ENCODE results near the gene LSM14A.

Gene LSM14A

GRCh38 chr19:34259367-34260095, 87.2 kb downstream of the LSM14A start:
- peak; percentile 21 for DNase-seq

- no peak for DNase-seq
These were observed 88.5 kb downstream of the LSM14A start for GRCh38 chr19:34260771-34261173.

GRCh38 chr19:34261334-34262109, 89.2 kb downstream of the LSM14A start:
- no peak for DNase-seq

GRCh38 chr19:34263745-34264237, 91.5 kb downstream of the LSM14A start:
- no peak for DNase-seq

GRCh38 chr19:34265221-34265650, 92.9 kb downstream of the LSM14A start:
- DNase-seq, result no peak

- DNase-seq, result no peak
These were observed 96.8 kb downstream of the LSM14A start for GRCh38 chr19:34269081-34269480.

- DNase-seq, result no peak
These were observed 97.2 kb downstream of the LSM14A start for GRCh38 chr19:34269489-34269888.

- DNase-seq, result no peak
These were observed 97.8 kb downstream of the LSM14A start for GRCh38 chr19:34269968-34270621.

GRCh38 chr19:34273121-34273520, 100.8 kb downstream of the LSM14A start:
- DNase-seq, result no peak

GRCh38 chr19:34274284-34274826, 102.1 kb downstream of the LSM14A start:
- no peak for DNase-seq

- DNase-seq, result no peak
These were observed 102.7 kb downstream of the LSM14A start for GRCh38 chr19:34274827-34275625.

- no peak for DNase-seq
These were observed 103.4 kb downstream of the LSM14A start for GRCh38 chr19:34275705-34276104.

- DNase-seq, result no peak
These were observed 104.3 kb downstream of the LSM14A start for GRCh38 chr19:34276614-34277013.

GRCh38 chr19:34277244-34277643, 104.9 kb downstream of the LSM14A start:
- DNase-seq, result no peak

- no peak for DNase-seq
These were observed 106.5 kb downstream of the LSM14A start for GRCh38 chr19:34278783-34279182.
